Neural progenitor cell (in vitro differentiated cells): ENCODE measurements around the gene ZNF135.

ENCODE experiments used
- CTCF ChIP-seq: fragments of 200-600 bp; sonication (generic); IDR thresholded peaks from 2 replicates; pipeline ENCODE4 v1.5.1; 2017; ENCODE audit warnings: antibody characterized with exemption, mild to moderate bottlenecking
- EZH2 ChIP-seq: fragments of 200-600 bp; sonication (generic); IDR thresholded peaks from 2 replicates; pipeline ENCODE4 v1.6.1; 2017; ENCODE audit warnings: antibody characterized with exemption, mild to moderate bottlenecking, moderate library complexity
- EZH2phosphoT487 ChIP-seq: fragments of 200-600 bp; sonication (generic); IDR thresholded peaks from 2 replicates; pipeline ENCODE4 v1.6.1; 2017; ENCODE audit warnings: antibody characterized with exemption

GRCh38 chr19:58046856-58047255 lies 12.2 kb upstream of the ZNF135 start:
- TF ChIP-seq CTCF: no peak
- no peak for TF ChIP-seq EZH2phosphoT487
- TF ChIP-seq EZH2: no peak
